B cell (primary cell): ENCODE data around the gene PTPRG. TPM values are rescaled to one million over a fixed set of nuclear protein-coding genes. Genes with fewer than 3 reads are reported as not detected.

Source experiments
- ATAC-seq: fragments of 200-7000 bp; cut with Tn5 transposase; one replicate; pipeline ENCODE4 v1.10.0; 2021; ENCODE audit warnings: low read depth, mild to moderate bottlenecking, moderate number of reproducible peaks, moderate library complexity
- CTCF ChIA-PET: fragments of 350-600 bp; sonication (Branson Sonifier 250); formaldehyde crosslinking; loops from one replicate; lab custom pipeline; 2021; ENCODE audit warnings: antibody characterized with exemption, inconsistent platforms; lab: Charles Lee
- POLR2A ChIA-PET: fragments of 350-600 bp; sonication (Branson Sonifier 250); formaldehyde crosslinking; loops from one replicate; lab custom pipeline; 2021; ENCODE audit warnings: antibody characterized with exemption; lab: Charles Lee
- DNase-seq: peaks from one replicate; pipeline ENCODE4 v3.0.0; 2013
- H2AFZ ChIP-seq: 2 replicates; pipeline ENCODE4 v1.6.1; 2012; ENCODE audit warnings: mild to moderate bottlenecking, low read depth, low read length; ENCODE audit not compliant: insufficient read depth, poor library complexity, severe bottlenecking
- H3K27ac ChIP-seq, 2 donors: 1 replicate in 1 of 2; 2 replicates in 1 of 2; pipeline ENCODE4 v1.5.1; 2012 to 2013; ENCODE audit warnings: low read length in 2 of 2, mild to moderate bottlenecking in 2 of 2, moderate library complexity in 1 of 2
- H3K27me3 ChIP-seq, 4 experiments: fragments of 200-600 bp in 1 of 4; sonication (generic) in 1 of 4; replicated peaks in 1 of 4; 1 replicate in 2 of 4; 2 replicates in 2 of 4; pipeline versions ENCODE4 v1.6.1 to v1.7.0; 2013 to 2016; ENCODE audit warnings: low read length in 3 of 4, mild to moderate bottlenecking in 2 of 4, mixed read lengths in 1 of 4, moderate library complexity in 1 of 4; ENCODE audit not compliant: insufficient read depth in 4 of 4, control insufficient read depth in 3 of 4; ENCODE audit errors: control extremely low read depth in 1 of 4
- H3K36me3 ChIP-seq, 2 experiments: replicated peaks in 1 of 2; 1 replicate in 1 of 2; 2 replicates in 1 of 2; pipeline versions ENCODE4 v1.6.1 to v1.7.1; 2013; ENCODE audit warnings: low read length in 1 of 2; ENCODE audit not compliant: insufficient read depth in 2 of 2, control insufficient read depth in 1 of 2; ENCODE audit errors: control extremely low read depth in 1 of 2, extremely low read depth in 1 of 2
- H3K4me1 ChIP-seq, 2 donors: fragments of 200-600 bp in 1 of 2; sonication (generic) in 1 of 2; 1 replicate in 1 of 2; 2 replicates in 1 of 2; pipeline versions ENCODE4 v1.5.1 to v1.6.1; 2013 to 2017; ENCODE audit warnings: low read length in 2 of 2; ENCODE audit not compliant: control insufficient read depth in 2 of 2, insufficient read depth in 2 of 2
- H3K4me2 ChIP-seq: replicated peaks from 2 replicates; pipeline ENCODE3; 2012; ENCODE audit warnings: mild to moderate bottlenecking, low read depth, low read length; ENCODE audit not compliant: poor library complexity, severe bottlenecking
- H3K4me3 ChIP-seq, 5 experiments: fragments of 200-600 bp in 1 of 5; sonication (generic) in 1 of 5; 1 replicate in 3 of 5; 2 replicates in 2 of 5; pipeline versions ENCODE4 v1.5.1 to v1.7.0; 2011 to 2016; ENCODE audit warnings: low read length in 4 of 5, mild to moderate bottlenecking in 4 of 5, low read depth in 2 of 5, control low read depth in 1 of 5, moderate library complexity in 1 of 5; ENCODE audit not compliant: insufficient read depth in 1 of 5; ENCODE audit errors: control extremely low read depth in 1 of 5, extremely low read depth in 1 of 5
- H3K79me2 ChIP-seq: fragments of 200-600 bp; sonication (generic); one replicate; pipeline ENCODE4 v1.6.0; 2016; ENCODE audit warnings: low read length; ENCODE audit not compliant: control insufficient read depth, insufficient read depth
- H3K9ac ChIP-seq: fragments of 200-600 bp; sonication (generic); 2 replicates; pipeline ENCODE4 v1.6.1; 2017; ENCODE audit warnings: mild to moderate bottlenecking, low read length, moderate library complexity
- H3K9me3 ChIP-seq, 3 donors: one replicate each; pipeline versions ENCODE4 v1.6.1 to v1.7.1; 2013; ENCODE audit warnings: low read length in 2 of 3; ENCODE audit not compliant: control insufficient read depth in 2 of 3, insufficient read depth in 1 of 3; ENCODE audit errors: control extremely low read depth in 1 of 3
- H4K20me1 ChIP-seq: 2 replicates; pipeline ENCODE4 v1.6.0; 2012; ENCODE audit warnings: mild to moderate bottlenecking, low read length; ENCODE audit not compliant: insufficient read depth, control insufficient read depth, poor library complexity, severe bottlenecking
- H3K27ac Mint-ChIP-seq: one replicate; pipeline ENCODE4 v1.8.0; 2021; ENCODE audit warnings: mixed read lengths
- H3K27me3 Mint-ChIP-seq: one replicate; pipeline ENCODE4 v1.8.0; 2021; ENCODE audit warnings: mixed read lengths
- H3K4me1 Mint-ChIP-seq: one replicate; pipeline ENCODE4 v1.8.0; 2021; ENCODE audit warnings: mixed read lengths
- H3K4me3 Mint-ChIP-seq: one replicate; pipeline ENCODE4 v1.8.0; 2021; ENCODE audit warnings: mixed read lengths
- H3K9me3 Mint-ChIP-seq: one replicate; pipeline ENCODE4 v1.8.0; 2022; ENCODE audit warnings: mixed read lengths; ENCODE audit not compliant: insufficient read depth
- CTCF ChIP-seq: fragments of 200-600 bp; IDR thresholded peaks from one replicate; pipeline ENCODE4 v1.8.0; 2022; ENCODE audit warnings: antibody characterized with exemption, mild to moderate bottlenecking
- EZH2 ChIP-seq: IDR thresholded peaks from 2 replicates; pipeline ENCODE4 v1.6.1; 2012; ENCODE audit warnings: borderline replicate concordance, low read depth, mild to moderate bottlenecking, moderate library complexity, low read length; ENCODE audit not compliant: insufficient read depth, poor library complexity, severe bottlenecking
- WGBS: methylation state at CpG from one replicate; pipeline ENCODE4 v1.1.5; 2013; ENCODE audit warnings: missing lambda C conversion rate; ENCODE audit not compliant: insufficient coverage; 5-methylcytosine and 5-hydroxymethylcytosine counted together
- intact Hi-C: fragments of 100-400 bp; cut with micrococcal nuclease; formaldehyde crosslinking; loops from one replicate; pipeline ENCODE4 v1.10.0; 2022
- polyA plus RNA-seq: library from polyadenylated mRNA; depleted of rRNA; stranded (reverse); fragments of >200 nt; gene quantifications from 2 replicates; pipeline ENCODE4 v1.2.3, GENCODE V29; 2012
- total RNA-seq, 2 donors: library from RNA; stranded (reverse); fragments of 120-200 nt in 1 of 2; gene quantifications; 1 replicate in 1 of 2; 2 replicates in 1 of 2; pipeline versions ENCODE4 v1.2.3 to v1.2.4, GENCODE V29; 2013 to 2022

Gene PTPRG
- total and polyA plus RNA-seq, 2 donors (not counting 1 experiment from before 2014, with no cell fraction given), result 0.12 to 1.3 TPM

GRCh38 chr3:62101488-62101887, 540.1 kb downstream of the PTPRG start:
- Histone ChIP-seq H3K27ac (no peak overlapping the region), H4K20me1 (no peaks in the 10 kb centered on the region), H3K36me3 (no peaks in the 10 kb centered on the region), H3K79me2 (no peaks in the 10 kb centered on the region), H3K27me3 (no peaks in the 10 kb centered on the region), H3K9ac (no peak overlapping the region), H3K9me3 (no peaks in the 10 kb centered on the region), H3K4me1 (no peaks in the 10 kb centered on the region), H2AFZ (no peak overlapping the region), H3K4me3 (no peak overlapping the region), H3K4me2 (no peak overlapping the region)
- DNase-seq (no peak), ATAC-seq (no peak)
- POLR2A ChIA-PET, result no interaction called here
- TF ChIP-seq CTCF (no peak), EZH2 (no peak)
- Mint-ChIP-seq H3K27ac (no peak overlapping the region), H3K27me3 (no peaks in the 10 kb centered on the region), H3K9me3 (no peaks in the 10 kb centered on the region), H3K4me1 (no peaks in the 10 kb centered on the region), H3K4me3 (no peak overlapping the region)
- WGBS, result no CpG with 5 or more reads among the region's 1 CpG
- CTCF ChIA-PET, result no interaction called here
- intact Hi-C loops, result no loop called here

- 25% methylated on average over 1 of the region's 3 CpGs for WGBS
- Mint-ChIP-seq H3K4me1 (no peaks in the 10 kb centered on the region), H3K27ac (no peak overlapping the region), H3K4me3 (no peak overlapping the region), H3K27me3 (no peaks in the 10 kb centered on the region), H3K9me3 (no peaks in the 10 kb centered on the region)
- Histone ChIP-seq H3K9me3 (peaks cover 0 to 1% (median 0%) of the 10 kb centered on the region in 3 donors), H3K79me2 (no peaks in the 10 kb centered on the region), H3K27me3 (no peaks in the 10 kb centered on the region), H3K9ac (no peak overlapping the region), H3K4me2 (no peak overlapping the region), H4K20me1 (no peaks in the 10 kb centered on the region), H2AFZ (no peak overlapping the region), H3K4me1 (no peaks in the 10 kb centered on the region), H3K27ac (no peak overlapping the region), H3K36me3 (no peaks in the 10 kb centered on the region), H3K4me3 (no peak overlapping the region)
- ATAC-seq, result no peak
- DNase-seq, result no peak
- ChIA-PET CTCF (no interaction called here), POLR2A (no interaction called here)
- intact Hi-C loops, result no loop called here
- no peak for TF ChIP-seq CTCF
- TF ChIP-seq EZH2, result no peak
Observed at GRCh38 chr3:62103531-62103930, 542.2 kb downstream of the PTPRG start.
